Measurements from ENCODE around the gene NELFB. TPM values are rescaled to one million over a fixed set of nuclear protein-coding genes. Genes with fewer than 3 reads are reported as not detected.

NELFB gene
- total and polyA plus RNA-seq, 4 donors = 21.7 to 47.9 (median 38.2) TPM

- Histone ChIP-seq H3K27ac (ENCODE audit: low read depth in 1 of 2, low read length in 2 of 2) (no peak overlapping the region), H3K4me1 (ENCODE audit: control insufficient read depth in 1 of 2, insufficient read depth in 2 of 2, low read length in 2 of 2) (no peaks in the 10 kb centered on the region), H3K36me3 (ENCODE audit: control insufficient read depth in 1 of 2, insufficient read depth in 2 of 2, low read length in 1 of 2) (no peaks in the 10 kb centered on the region), H3K9me3 (ENCODE audit: control insufficient read depth, low read length) (no peaks in the 10 kb centered on the region), H3K27me3 (ENCODE audit: control insufficient read depth in 1 of 2, insufficient read depth in 2 of 2, low read length in 1 of 2) (no peaks in the 10 kb centered on the region), H3K4me3 (ENCODE audit: low read length in 2 of 2) (no peak overlapping the region)
- ATAC-seq (ENCODE audit: low FRiP score) = no peak
- intact Hi-C loops (cut with DNase I) = no loop called here
- whole genome bisulfite sequencing, 2 donors = 31 to 36% methylated on average over 26 to 27 of the region's 27 CpGs
- DNase-seq = peak; percentile 46 to 70
Observed at GRCh38 chr9:137311171-137311985, 56.3 kb downstream of the NELFB start.

GRCh38 chr9:137311986-137312851 lies 57.1 kb downstream of the NELFB start:
- intact Hi-C loops (cut with DNase I) = no loop called here
- WGBS, 2 donors = 16 to 22% methylated on average over 25 to 28 of the region's 28 CpGs
- ATAC-seq (ENCODE audit: low FRiP score) (no peak), DNase-seq (peak; percentile 47 to 62)
- no peaks in the 10 kb centered on the region for H3K4me1 ChIP-seq (ENCODE audit: control insufficient read depth in 1 of 2, insufficient read depth in 2 of 2, low read length in 2 of 2)
- no peaks in the 10 kb centered on the region for H3K9me3 ChIP-seq (ENCODE audit: control insufficient read depth, low read length)
- H3K36me3 ChIP-seq (ENCODE audit: control insufficient read depth in 1 of 2, insufficient read depth in 2 of 2, low read length in 1 of 2) = no peaks in the 10 kb centered on the region
- H3K27me3 ChIP-seq (ENCODE audit: control insufficient read depth in 1 of 2, insufficient read depth in 2 of 2, low read length in 1 of 2) = no peaks in the 10 kb centered on the region
- no peak overlapping the region for H3K4me3 ChIP-seq (ENCODE audit: low read length in 2 of 2)
- H3K27ac ChIP-seq (ENCODE audit: low read depth in 1 of 2, low read length in 2 of 2) = no peak overlapping the region

DNA sequence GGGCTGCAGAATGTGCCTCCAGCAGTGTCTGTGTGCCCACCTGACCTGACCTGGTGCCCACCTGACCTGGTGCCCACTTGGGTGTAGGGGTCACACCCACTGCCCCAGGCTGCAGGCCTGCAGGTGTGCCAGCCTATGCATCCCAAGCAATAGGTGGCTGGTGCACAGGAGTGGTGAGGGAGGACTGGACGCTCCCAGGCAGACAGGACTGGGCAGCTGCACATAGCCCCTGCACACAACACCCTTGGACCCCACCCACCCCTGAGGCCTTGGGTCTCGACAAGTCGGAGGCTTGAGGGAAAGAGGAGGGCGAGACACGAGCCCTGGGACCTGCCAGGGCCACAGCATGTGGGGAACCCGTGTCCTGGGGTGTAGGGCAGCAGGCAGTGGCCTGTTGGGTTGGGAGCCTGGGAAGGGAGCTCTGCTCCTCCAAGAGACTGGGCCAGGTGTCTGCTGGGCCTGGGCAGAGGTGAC lies 57.8 kb downstream of the NELFB start:
- Histone ChIP-seq H3K27me3 (ENCODE audit: control insufficient read depth in 1 of 2, insufficient read depth in 2 of 2, low read length in 1 of 2) (no peaks in the 10 kb centered on the region), H3K27ac (ENCODE audit: low read depth in 1 of 2, low read length in 2 of 2) (no peak overlapping the region), H3K4me1 (ENCODE audit: control insufficient read depth in 1 of 2, insufficient read depth in 2 of 2, low read length in 2 of 2) (no peaks in the 10 kb centered on the region), H3K36me3 (ENCODE audit: control insufficient read depth in 1 of 2, insufficient read depth in 2 of 2, low read length in 1 of 2) (no peaks in the 10 kb centered on the region), H3K4me3 (ENCODE audit: low read length in 2 of 2) (no peak overlapping the region), H3K9me3 (ENCODE audit: control insufficient read depth, low read length) (no peaks in the 10 kb centered on the region)
- DNase-seq (peak; percentile 42 to 62), ATAC-seq (ENCODE audit: low FRiP score) (no peak)
- 89 to 94% methylated on average over 4 to 6 of the region's 6 CpGs for whole genome bisulfite sequencing, 2 donors
- intact Hi-C loops (cut with DNase I) = no loop called here

GRCh38 chr9:137313326-137313936 lies 58.3 kb downstream of the NELFB start:
- no peak overlapping the region for H3K27ac ChIP-seq (ENCODE audit: low read depth in 1 of 2, low read length in 2 of 2)
- H3K4me3 ChIP-seq (ENCODE audit: low read length in 2 of 2) = no peak overlapping the region
- intact Hi-C loops (cut with DNase I) = no loop called here
- no peaks in the 10 kb centered on the region for H3K36me3 ChIP-seq (ENCODE audit: control insufficient read depth in 1 of 2, insufficient read depth in 2 of 2, low read length in 1 of 2)
- no peaks in the 10 kb centered on the region for H3K27me3 ChIP-seq (ENCODE audit: control insufficient read depth in 1 of 2, insufficient read depth in 2 of 2, low read length in 1 of 2)
- peak; percentile 31 to 53 for DNase-seq
- no peaks in the 10 kb centered on the region for H3K4me1 ChIP-seq (ENCODE audit: control insufficient read depth in 1 of 2, insufficient read depth in 2 of 2, low read length in 2 of 2)
- ATAC-seq (ENCODE audit: low FRiP score) = no peak
- no peaks in the 10 kb centered on the region for H3K9me3 ChIP-seq (ENCODE audit: control insufficient read depth, low read length)
- 71 to 76% methylated on average over 9 of the region's 9 CpGs for WGBS, 2 donors

GRCh38 chr9:137313956-137314560 lies 58.9 kb downstream of the NELFB start:
- no peak overlapping the region for H3K27ac ChIP-seq (ENCODE audit: low read depth in 1 of 2, low read length in 2 of 2)
- intact Hi-C loops (cut with DNase I) = no loop called here
- no peaks in the 10 kb centered on the region for H3K9me3 ChIP-seq (ENCODE audit: control insufficient read depth, low read length)
- DNase-seq = peak in 1 of 2 donors; percentile 38
- no peaks in the 10 kb centered on the region for H3K36me3 ChIP-seq (ENCODE audit: control insufficient read depth in 1 of 2, insufficient read depth in 2 of 2, low read length in 1 of 2)
- no peak overlapping the region for H3K4me3 ChIP-seq (ENCODE audit: low read length in 2 of 2)
- H3K4me1 ChIP-seq (ENCODE audit: control insufficient read depth in 1 of 2, insufficient read depth in 2 of 2, low read length in 2 of 2) = no peaks in the 10 kb centered on the region
- no peaks in the 10 kb centered on the region for H3K27me3 ChIP-seq (ENCODE audit: control insufficient read depth in 1 of 2, insufficient read depth in 2 of 2, low read length in 1 of 2)
- no peak for ATAC-seq (ENCODE audit: low FRiP score)
- WGBS, 2 donors = 78 to 80% methylated on average over 22 to 24 of the region's 24 CpGs

- Histone ChIP-seq H3K27me3 (ENCODE audit: control insufficient read depth in 1 of 2, insufficient read depth in 2 of 2, low read length in 1 of 2) (no peaks in the 10 kb centered on the region), H3K9me3 (ENCODE audit: control insufficient read depth, low read length) (no peaks in the 10 kb centered on the region), H3K4me3 (ENCODE audit: low read length in 2 of 2) (no peak overlapping the region), H3K4me1 (ENCODE audit: control insufficient read depth in 1 of 2, insufficient read depth in 2 of 2, low read length in 2 of 2) (no peaks in the 10 kb centered on the region), H3K27ac (ENCODE audit: low read depth in 1 of 2, low read length in 2 of 2) (no peak overlapping the region), H3K36me3 (ENCODE audit: control insufficient read depth in 1 of 2, insufficient read depth in 2 of 2, low read length in 1 of 2) (no peaks in the 10 kb centered on the region)
- no peak for ATAC-seq (ENCODE audit: low FRiP score)
- intact Hi-C loops (cut with DNase I) = no loop called here
- DNase-seq = peak; percentile 50 to 71
- WGBS, 2 donors = 60 to 69% methylated on average over 42 of the region's 42 CpGs
Observed at GRCh38 chr9:137314561-137315560, 59.7 kb downstream of the NELFB start.

GRCh38 chr9:137315581-137316011 lies 60.5 kb downstream of the NELFB start:
- Histone ChIP-seq H3K27ac (ENCODE audit: low read depth in 1 of 2, low read length in 2 of 2) (no peak overlapping the region), H3K4me1 (ENCODE audit: control insufficient read depth in 1 of 2, insufficient read depth in 2 of 2, low read length in 2 of 2) (no peaks in the 10 kb centered on the region), H3K27me3 (ENCODE audit: control insufficient read depth in 1 of 2, insufficient read depth in 2 of 2, low read length in 1 of 2) (no peaks in the 10 kb centered on the region), H3K9me3 (ENCODE audit: control insufficient read depth, low read length) (no peaks in the 10 kb centered on the region), H3K36me3 (ENCODE audit: control insufficient read depth in 1 of 2, insufficient read depth in 2 of 2, low read length in 1 of 2) (no peaks in the 10 kb centered on the region), H3K4me3 (ENCODE audit: low read length in 2 of 2) (no peak overlapping the region)
- ATAC-seq (ENCODE audit: low FRiP score) (no peak), DNase-seq (peak in 1 of 2 donors; percentile 35)
- intact Hi-C loops (cut with DNase I) = no loop called here
- WGBS, 2 donors = 13 to 15% methylated on average over 17 to 18 of the region's 18 CpGs

Measured in aorta (tissue), 5 donors.